ENCODE measurements around the gene LRRC31.
A peak's percentile ranks its signal among the peaks of the same experiment; 100 is the strongest.

The LRRC31 gene

GRCh38 chr3:169869484-169870220, at the start of gene LRRC31:
LRRC31 (minus strand) TSS chr3:169869935; CDS start chr3:169869807, 128 bp downstream.
- no peak for DNase-seq (ENCODE audit: low read depth)

- DNase-seq (ENCODE audit: low read depth): peak; percentile 57
These were observed 44.6 kb upstream of the LRRC31 start for GRCh38 chr3:169914321-169914720.

- DNase-seq (ENCODE audit: low read depth): no peak
These were observed 43.6 kb upstream of the LRRC31 start for GRCh38 chr3:169913323-169913722.

- no peak for DNase-seq (ENCODE audit: low read depth)
These were observed 41.5 kb upstream of the LRRC31 start, which contains the start of gene SAMD7 for GRCh38 chr3:169911272-169911671. SAMD7 (plus strand) TSS chr3:169911572; CDS start chr3:169919499, 7,927 bp downstream.

GRCh38 chr3:169907944-169908343, 38.2 kb upstream of the LRRC31 start:
- DNase-seq (ENCODE audit: low read depth): no peak

GRCh38 chr3:169907476-169907875, 37.7 kb upstream of the LRRC31 start:
- no peak for DNase-seq (ENCODE audit: low read depth)

- DNase-seq (ENCODE audit: low read depth): no peak
These were observed 35.7 kb upstream of the LRRC31 start for GRCh38 chr3:169905404-169905803.

DNA sequence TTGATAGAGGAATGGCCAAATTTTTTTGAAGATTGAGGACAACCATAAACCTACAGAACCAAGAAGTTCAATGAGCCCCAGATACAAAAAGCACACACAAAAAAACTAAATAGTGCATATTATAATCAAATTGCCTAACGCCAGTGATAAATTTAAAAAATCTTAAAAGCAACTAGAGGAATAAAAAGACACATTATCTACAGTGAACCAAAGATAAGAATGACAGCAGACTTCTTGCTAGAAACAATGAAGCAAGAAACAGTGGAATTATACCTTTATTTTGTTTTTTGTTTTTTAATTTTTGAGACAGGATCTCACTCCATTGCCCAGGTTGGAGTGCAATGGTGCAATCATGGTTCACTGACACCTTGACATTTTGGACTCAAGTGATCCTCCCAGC, 31.7 kb upstream of the LRRC31 start:
- DNase-seq (ENCODE audit: low read depth): no peak

- no peak for DNase-seq (ENCODE audit: low read depth)
These were observed 27.5 kb upstream of the LRRC31 start for GRCh38 chr3:169897284-169897683.

GRCh38 chr3:169895072-169895471, 25.3 kb upstream of the LRRC31 start:
- DNase-seq (ENCODE audit: low read depth): no peak

DNA sequence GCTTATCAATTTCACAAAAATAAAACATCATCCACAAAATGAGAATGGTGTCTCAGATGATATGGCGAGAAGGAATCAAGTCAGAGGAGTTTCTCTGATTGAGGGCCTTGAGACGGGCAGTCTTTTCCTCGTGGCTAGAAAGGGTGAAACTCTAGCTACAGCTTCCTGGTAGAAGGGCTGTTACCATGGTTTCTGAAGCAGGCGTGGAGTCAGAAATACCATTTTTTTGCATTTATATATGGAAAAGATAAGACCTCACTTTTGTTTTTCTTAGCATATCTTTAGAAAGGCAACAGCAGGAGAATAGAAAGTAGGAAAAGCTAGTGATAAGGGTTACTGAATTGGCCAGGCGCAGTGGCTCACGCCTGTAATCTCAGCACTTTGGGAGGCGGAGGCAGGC, 24.4 kb upstream of the LRRC31 start:
- no peak for DNase-seq (ENCODE audit: low read depth)

GRCh38 chr3:169891886-169892285, 22.2 kb upstream of the LRRC31 start:
- DNase-seq (ENCODE audit: low read depth): no peak

- DNase-seq (ENCODE audit: low read depth): peak; percentile 83
These were observed 16.9 kb upstream of the LRRC31 start for GRCh38 chr3:169886671-169887070.

- no peak for DNase-seq (ENCODE audit: low read depth)
These were observed 11.0 kb upstream of the LRRC31 start for GRCh38 chr3:169880576-169881250.

DNA sequence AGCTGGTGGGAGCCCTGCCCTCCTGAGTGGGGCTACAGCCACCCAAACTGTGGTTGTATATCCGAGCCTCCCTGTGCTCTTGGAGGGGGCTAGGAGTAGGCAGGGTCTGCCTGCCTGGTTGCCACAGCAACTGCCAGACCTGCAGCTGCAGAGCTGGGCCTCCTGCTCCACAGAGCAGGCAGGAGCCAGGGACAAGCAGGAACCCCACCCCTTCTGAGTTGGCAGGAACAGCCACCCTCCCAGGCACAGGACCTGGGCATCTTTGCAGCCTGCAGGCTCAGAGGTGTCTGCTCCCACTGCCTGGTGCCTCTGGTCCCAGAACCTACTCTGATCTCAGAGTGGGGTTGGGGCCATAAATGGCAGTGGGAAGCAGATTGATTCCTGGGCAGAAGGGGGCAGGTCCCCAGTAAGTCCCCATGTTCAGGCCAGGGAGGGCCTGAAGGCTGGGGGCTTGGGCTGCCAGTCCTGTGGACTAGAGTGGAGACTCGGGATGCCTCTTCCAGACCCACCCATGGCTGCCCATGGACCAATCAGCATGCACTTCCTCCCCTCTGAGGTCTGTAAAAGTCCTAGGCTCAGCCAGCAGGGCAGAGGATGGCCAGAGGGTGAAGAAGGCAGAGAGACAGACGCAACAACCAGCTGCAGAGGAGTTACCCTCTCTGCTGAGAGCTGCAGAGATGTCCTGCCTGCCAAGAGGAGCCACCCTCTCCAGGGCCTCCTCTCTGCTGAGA, 10.3 kb upstream of the LRRC31 start:
- no peak for DNase-seq (ENCODE audit: low read depth)

- no peak for DNase-seq (ENCODE audit: low read depth)
These were observed 9.3 kb upstream of the LRRC31 start for GRCh38 chr3:169879013-169879557.

DNA sequence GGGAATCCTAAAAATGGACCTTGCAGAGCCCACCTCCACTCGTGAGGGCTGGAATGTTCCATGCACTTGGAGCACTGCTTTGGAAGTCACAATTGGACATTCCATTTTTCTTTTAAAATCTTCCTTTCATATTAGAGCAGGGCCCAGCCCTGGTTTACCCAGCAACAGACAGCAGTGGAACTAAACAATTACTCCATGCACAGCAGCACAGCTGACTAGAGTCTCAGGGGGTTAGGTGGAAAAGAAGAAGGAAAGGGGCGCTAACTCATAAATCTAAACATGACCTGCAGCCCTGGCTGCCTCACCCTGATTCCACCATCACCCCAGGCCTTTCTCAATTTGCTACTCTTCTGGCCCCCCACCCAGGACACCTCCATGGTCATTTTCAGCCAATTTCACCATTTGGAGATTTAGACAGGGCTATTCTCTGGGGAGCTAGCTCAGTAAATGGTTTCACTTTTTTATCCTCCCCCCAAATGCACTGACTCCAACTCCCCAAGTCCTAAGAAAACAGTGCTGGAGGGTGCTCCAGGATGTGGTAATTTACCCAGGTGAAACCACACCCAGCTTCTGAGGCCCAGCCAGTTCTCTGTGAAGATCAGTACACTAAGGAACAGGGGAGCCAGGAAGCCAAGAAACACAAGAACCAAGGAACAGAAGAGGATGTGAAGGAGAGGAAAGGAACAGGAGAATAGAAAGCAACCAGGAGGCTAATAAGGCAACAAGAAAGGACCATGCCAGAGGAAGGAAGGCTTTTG, 1.6 kb upstream of the LRRC31 start:
- DNase-seq (ENCODE audit: low read depth): no peak

GRCh38 chr3:169868369-169868768, 1.4 kb downstream of the LRRC31 start:
- DNase-seq (ENCODE audit: low read depth): no peak

DNA sequence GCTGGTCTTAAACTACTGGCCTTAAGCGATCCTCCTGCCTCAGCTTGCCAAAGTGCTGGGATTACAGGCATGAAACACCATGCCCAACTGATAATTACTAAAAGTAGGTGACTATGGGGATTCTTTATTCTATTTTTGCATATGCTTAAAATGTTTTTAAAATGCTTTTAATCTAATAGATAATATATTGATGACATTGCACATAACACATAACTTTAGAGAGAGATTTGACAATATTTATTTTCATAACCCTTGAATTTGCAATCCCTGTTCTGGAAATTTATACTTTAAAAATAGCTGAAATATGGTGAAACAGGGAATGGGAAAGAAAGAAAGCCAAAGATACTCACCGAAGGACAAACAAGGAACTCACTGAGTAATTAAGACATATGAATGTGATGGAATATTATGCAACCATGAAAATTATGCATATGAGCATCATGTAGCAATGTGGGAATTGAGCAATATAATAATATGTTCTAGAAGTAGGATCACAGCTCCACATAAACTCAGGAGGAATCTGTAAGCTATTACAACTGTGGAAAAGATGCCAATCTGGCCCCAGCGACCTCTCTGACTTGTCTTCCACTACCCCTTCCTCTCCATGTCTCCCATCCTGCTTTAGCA, 2.0 kb downstream of the LRRC31 start:
- no peak for DNase-seq (ENCODE audit: low read depth)

GRCh38 chr3:169865176-169865767, 4.5 kb downstream of the LRRC31 start:
- no peak for DNase-seq (ENCODE audit: low read depth)

GRCh38 chr3:169864270-169864669, 5.5 kb downstream of the LRRC31 start:
- DNase-seq (ENCODE audit: low read depth): no peak
